Mesendoderm (in vitro differentiated cells): ENCODE results near the gene CDH23.

Source experiments
- DNase-seq: peaks from one replicate; pipeline ENCODE4 v3.0.0; 2013
- H2AK5ac ChIP-seq: 2 replicates; pipeline ENCODE4 v1.6.1; 2013; ENCODE audit warnings: low read length, inconsistent platforms
- H2BK120ac ChIP-seq: 2 replicates; pipeline ENCODE4 v1.6.1; 2013; ENCODE audit warnings: low read depth, mild to moderate bottlenecking, low read length, moderate library complexity, mixed read lengths
- H2BK15ac ChIP-seq: replicated peaks from 2 replicates; pipeline ENCODE4 v1.6.1; 2013; ENCODE audit warnings: low read depth, mild to moderate bottlenecking, moderate library complexity
- H2BK5ac ChIP-seq: 2 replicates; pipeline ENCODE4 v1.6.1; 2013; ENCODE audit warnings: low read length, inconsistent platforms
- H3K18ac ChIP-seq: 2 replicates; pipeline ENCODE4 v1.6.1; 2013; ENCODE audit warnings: mild to moderate bottlenecking, low read length, mixed read lengths
- H3K23ac ChIP-seq: one replicate; pipeline ENCODE4 v1.6.1; 2013; ENCODE audit warnings: low read length
- H3K27ac ChIP-seq: 2 replicates; pipeline ENCODE4 v1.5.1; 2013; ENCODE audit warnings: low read depth, mild to moderate bottlenecking, inconsistent platforms, low read length, moderate library complexity
- H3K27me3 ChIP-seq: 2 replicates; pipeline ENCODE4 v1.6.1; 2013; ENCODE audit warnings: low read length, control low read depth, mild to moderate bottlenecking, inconsistent platforms; ENCODE audit not compliant: insufficient read depth, poor library complexity
- H3K36me3 ChIP-seq: 2 replicates; pipeline ENCODE4 v1.6.1; 2013; ENCODE audit warnings: low read length, inconsistent platforms; ENCODE audit not compliant: control insufficient read depth, insufficient read depth
- H3K4ac ChIP-seq: one replicate; pipeline ENCODE4 v1.6.1; 2013; ENCODE audit warnings: low read depth, mild to moderate bottlenecking, low read length, moderate library complexity
- H3K4me1 ChIP-seq: 2 replicates; pipeline ENCODE4 v1.6.1; 2013; ENCODE audit warnings: low read depth, low read length, inconsistent platforms; ENCODE audit not compliant: control insufficient read depth
- H3K4me2 ChIP-seq: 2 replicates; pipeline ENCODE4 v1.6.1; 2013; ENCODE audit warnings: low read length
- H3K4me3 ChIP-seq: 2 replicates; pipeline ENCODE4 v1.5.1; 2013; ENCODE audit warnings: mild to moderate bottlenecking, low read length
- H3K56ac ChIP-seq: one replicate; pipeline ENCODE4 v1.6.1; 2013; ENCODE audit warnings: low read length
- H3K79me1 ChIP-seq: 2 replicates; pipeline ENCODE4 v1.6.1; 2013; ENCODE audit warnings: low read length, inconsistent platforms
- H3K79me2 ChIP-seq: 2 replicates; pipeline ENCODE4 v1.6.1; 2013; ENCODE audit warnings: mild to moderate bottlenecking, low read length; ENCODE audit not compliant: control insufficient read depth, insufficient read depth
- H3K9ac ChIP-seq: 2 replicates; pipeline ENCODE4 v1.6.1; 2013; ENCODE audit warnings: low read length, inconsistent platforms
- H4K5ac ChIP-seq: one replicate; pipeline ENCODE4 v1.6.1; 2013; ENCODE audit warnings: low read length
- H4K8ac ChIP-seq: one replicate; pipeline ENCODE4 v1.6.1; 2013; ENCODE audit warnings: low read depth, mild to moderate bottlenecking, control low read depth, low read length, moderate library complexity
- WGBS: extraction: QIAGEN DNeasy Blood & Tissue Kit; methylation state at CpG from one replicate; pipeline ENCODE4 v1.1.7; 2013; ENCODE audit warnings: low lambda C conversion rate, missing lambda C conversion rate; ENCODE audit not compliant: insufficient coverage; ENCODE audit errors: extremely low coverage; 5-methylcytosine and 5-hydroxymethylcytosine counted together

The CDH23 gene

GRCh38 chr10:71783917-71784678, 387.4 kb downstream of the CDH23 start:
- no peak for DNase-seq
- Histone ChIP-seq H4K8ac (no peak overlapping the region), H3K56ac (no peak overlapping the region), H3K4ac (no peak overlapping the region), H3K4me1 (no peaks in the 10 kb centered on the region), H3K4me3 (no peak overlapping the region), H3K23ac (no peak overlapping the region), H3K79me1 (no peaks in the 10 kb centered on the region), H3K4me2 (no peak overlapping the region), H3K27ac (no peak overlapping the region), H2AK5ac (no peak overlapping the region), H3K18ac (no peak overlapping the region), H2BK120ac (no peak overlapping the region), H4K5ac (no peak overlapping the region), H3K36me3 (no peaks in the 10 kb centered on the region), H3K79me2 (no peaks in the 10 kb centered on the region), H2BK5ac (no peak overlapping the region), H3K27me3 (no peaks in the 10 kb centered on the region), H3K9ac (no peak overlapping the region), H2BK15ac (no peak overlapping the region)
- WGBS = no CpG with 5 or more reads among the region's 17 CpGs

GRCh38 chr10:71784679-71785272, 388.1 kb downstream of the CDH23 start:
- no CpG with 5 or more reads among the region's 18 CpGs for WGBS
- Histone ChIP-seq H3K4me3 (no peak overlapping the region), H3K79me2 (no peaks in the 10 kb centered on the region), H2AK5ac (no peak overlapping the region), H3K27ac (no peak overlapping the region), H2BK5ac (no peak overlapping the region), H4K5ac (no peak overlapping the region), H3K18ac (no peak overlapping the region), H3K56ac (no peak overlapping the region), H3K4me1 (no peaks in the 10 kb centered on the region), H3K23ac (no peak overlapping the region), H3K4me2 (no peak overlapping the region), H2BK15ac (no peak overlapping the region), H3K4ac (no peak overlapping the region), H4K8ac (no peak overlapping the region), H3K36me3 (no peaks in the 10 kb centered on the region), H3K27me3 (no peaks in the 10 kb centered on the region), H2BK120ac (no peak overlapping the region), H3K9ac (no peak overlapping the region), H3K79me1 (no peaks in the 10 kb centered on the region)
- no peak for DNase-seq

GRCh38 chr10:71788954-71789353, 392.2 kb downstream of the CDH23 start:
- no peak for DNase-seq
- Histone ChIP-seq H3K4ac (no peak overlapping the region), H3K36me3 (no peaks in the 10 kb centered on the region), H3K4me3 (no peak overlapping the region), H3K23ac (no peak overlapping the region), H3K27me3 (no peaks in the 10 kb centered on the region), H3K79me1 (no peaks in the 10 kb centered on the region), H3K9ac (no peak overlapping the region), H3K4me2 (no peak overlapping the region), H2BK120ac (no peak overlapping the region), H3K79me2 (no peaks in the 10 kb centered on the region), H3K56ac (no peak overlapping the region), H3K4me1 (no peaks in the 10 kb centered on the region), H3K27ac (no peak overlapping the region), H2BK15ac (no peak overlapping the region), H4K8ac (no peak overlapping the region), H3K18ac (no peak overlapping the region), H4K5ac (no peak overlapping the region), H2AK5ac (no peak overlapping the region), H2BK5ac (no peak overlapping the region)
- WGBS = no CpG with 5 or more reads among the region's 8 CpGs

DNA sequence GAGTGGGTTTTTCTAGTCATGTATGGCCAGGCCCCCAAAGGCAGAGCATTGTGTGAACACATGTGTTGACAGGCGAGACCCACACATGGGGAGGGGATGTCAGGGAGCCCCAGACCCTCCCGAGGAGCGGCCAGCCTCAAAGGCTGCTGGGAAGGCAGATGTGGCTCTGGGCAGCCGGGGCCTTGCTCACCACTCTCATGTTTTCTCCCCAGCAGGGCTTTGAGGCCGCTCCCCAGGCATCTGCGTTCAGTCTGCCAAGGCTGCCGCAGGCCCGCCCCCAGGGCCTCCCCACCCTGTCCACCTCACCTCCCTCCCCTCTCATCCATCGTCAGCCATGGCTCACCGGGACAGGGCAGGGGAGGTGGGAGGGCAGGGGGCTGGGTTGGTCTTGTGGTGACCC, 393.2 kb downstream of the CDH23 start:
- H3K4me2 ChIP-seq = no peak overlapping the region
- H2BK120ac ChIP-seq = no peak overlapping the region
- no CpG with 5 or more reads among the region's 10 CpGs for WGBS
- no peak overlapping the region for H3K56ac ChIP-seq
- H3K9ac ChIP-seq = no peak overlapping the region
- H3K23ac ChIP-seq = no peak overlapping the region
- H3K4me3 ChIP-seq = no peak overlapping the region
- no peak overlapping the region for H4K5ac ChIP-seq
- H3K4me1 ChIP-seq = no peaks in the 10 kb centered on the region
- no peak overlapping the region for H2BK15ac ChIP-seq
- no peak overlapping the region for H3K18ac ChIP-seq
- DNase-seq = no peak
- no peaks in the 10 kb centered on the region for H3K79me2 ChIP-seq
- H3K27ac ChIP-seq = no peak overlapping the region
- H3K4ac ChIP-seq = no peak overlapping the region
- H4K8ac ChIP-seq = no peak overlapping the region
- H3K36me3 ChIP-seq = no peaks in the 10 kb centered on the region
- H2AK5ac ChIP-seq = no peak overlapping the region
- no peaks in the 10 kb centered on the region for H3K79me1 ChIP-seq
- H2BK5ac ChIP-seq = no peak overlapping the region
- no peaks in the 10 kb centered on the region for H3K27me3 ChIP-seq

GRCh38 chr10:71790749-71791440, 394.2 kb downstream of the CDH23 start:
- Histone ChIP-seq H3K4me1 (no peaks in the 10 kb centered on the region), H3K9ac (no peak overlapping the region), H2BK15ac (no peak overlapping the region), H2AK5ac (no peak overlapping the region), H3K27ac (no peak overlapping the region), H2BK5ac (no peak overlapping the region), H3K4ac (no peak overlapping the region), H3K4me3 (no peak overlapping the region), H3K79me1 (no peaks in the 10 kb centered on the region), H4K5ac (no peak overlapping the region), H3K79me2 (no peaks in the 10 kb centered on the region), H3K4me2 (no peak overlapping the region), H3K36me3 (no peaks in the 10 kb centered on the region), H4K8ac (no peak overlapping the region), H2BK120ac (no peak overlapping the region), H3K56ac (no peak overlapping the region), H3K27me3 (no peaks in the 10 kb centered on the region), H3K23ac (no peak overlapping the region), H3K18ac (no peak overlapping the region)
- no CpG with 5 or more reads among the region's 17 CpGs for WGBS
- no peak for DNase-seq
